Neutrophil (primary cell): ENCODE results near the gene B3GNT5.
A peak's percentile ranks its signal among the peaks of the same experiment; 100 is the strongest.

Experiments
- H3K27ac ChIP-seq: fragments of 200-600 bp; sonication (generic); 2 replicates; pipeline ENCODE4 v1.5.1; 2016; ENCODE audit warnings: mild to moderate bottlenecking, moderate library complexity
- H3K27me3 ChIP-seq: fragments of 200-600 bp; sonication (generic); 2 replicates; pipeline ENCODE4 v1.6.0; 2016; ENCODE audit warnings: mild to moderate bottlenecking
- H3K36me3 ChIP-seq: fragments of 200-600 bp; sonication (generic); 2 replicates; pipeline ENCODE4 v1.5.1; 2017
- H3K4me1 ChIP-seq, 2 experiments: fragments of 200-600 bp in 1 of 2; sonication (generic) in 1 of 2; 1 replicate in 1 of 2; 2 replicates in 1 of 2; pipeline versions ENCODE4 v1.5.1 to v1.6.1; 2013 to 2016; ENCODE audit warnings: low read depth in 1 of 2, low read length in 1 of 2, mild to moderate bottlenecking in 1 of 2, moderate library complexity in 1 of 2; ENCODE audit not compliant: control insufficient read depth in 1 of 2, insufficient read depth in 1 of 2
- H3K4me3 ChIP-seq, 2 experiments: fragments of 200-600 bp in 1 of 2; sonication (generic) in 1 of 2; 1 replicate in 1 of 2; 2 replicates in 1 of 2; pipeline ENCODE4 v1.5.1; 2013 to 2016; ENCODE audit warnings: low read depth in 1 of 2, low read length in 1 of 2, mild to moderate bottlenecking in 1 of 2, moderate library complexity in 1 of 2
- H3K9me3 ChIP-seq: fragments of 200-600 bp; sonication (generic); 2 replicates; pipeline ENCODE4 v1.5.1; 2016
- CTCF ChIP-seq: fragments of 200-600 bp; sonication (generic); IDR thresholded peaks from 2 replicates; pipeline ENCODE4 v1.5.1; 2016; ENCODE audit warnings: antibody characterized with exemption

B3GNT5 gene

DNA sequence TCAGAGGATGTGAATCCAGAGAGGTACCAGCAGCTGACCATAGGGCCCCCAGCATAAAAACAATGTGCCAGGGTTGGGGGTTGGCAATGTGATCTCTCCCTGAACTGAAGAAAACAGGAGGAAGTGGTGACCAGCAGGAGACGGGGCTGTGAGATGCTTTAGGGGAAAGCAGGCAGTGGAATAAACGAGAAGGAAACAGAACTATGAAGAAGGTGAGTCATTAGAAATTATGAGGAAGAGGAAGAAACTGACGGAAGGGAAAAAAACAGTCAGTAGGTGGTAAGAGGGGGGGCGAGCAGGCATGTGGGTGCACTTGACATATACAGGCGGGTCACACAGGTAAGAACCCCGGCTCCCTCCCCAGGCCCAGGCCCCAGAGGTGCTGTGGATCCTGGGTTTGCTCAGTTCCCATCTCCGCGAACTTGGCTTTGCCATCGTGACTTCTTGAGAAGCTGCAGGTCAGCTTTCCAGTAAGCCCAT, 42.2 kb upstream of the B3GNT5 start:
- Histone ChIP-seq H3K9me3 (no peaks in the 10 kb centered on the region), H3K4me1 (peaks cover 56 to 57% of the 10 kb centered on the region in 2 experiments), H3K4me3 (peak overlapping the region; percentile 56 to 67), H3K27ac (peak overlapping the region; percentile 98), H3K27me3 (no peaks in the 10 kb centered on the region), H3K36me3 (no peaks in the 10 kb centered on the region)
- no peak for TF ChIP-seq CTCF

DNA sequence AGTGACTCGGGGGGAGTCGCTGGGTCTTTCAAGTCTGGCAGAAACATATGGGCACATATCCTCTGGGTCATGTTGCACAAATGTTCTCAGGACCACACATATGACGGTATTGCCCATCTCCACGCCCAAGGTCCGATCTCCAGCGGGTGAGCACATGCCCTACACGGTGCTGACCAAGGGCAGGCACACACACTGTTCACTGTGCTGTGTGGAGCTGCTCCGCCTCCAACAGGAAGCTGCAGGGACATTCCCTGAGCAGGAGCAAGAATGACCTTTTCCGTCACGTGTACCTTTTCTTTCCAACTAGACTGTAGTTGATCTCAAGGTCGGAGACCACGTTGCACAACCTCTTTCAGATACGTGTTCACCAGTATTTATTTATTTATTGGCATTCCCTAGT, 41.7 kb upstream of the B3GNT5 start:
- H3K27ac ChIP-seq = peak overlapping the region; percentile 98
- H3K4me1 ChIP-seq = peaks cover 54 to 55% of the 10 kb centered on the region in 2 experiments
- H3K4me3 ChIP-seq = peak overlapping the region; percentile 56 to 67
- no peaks in the 10 kb centered on the region for H3K36me3 ChIP-seq
- H3K9me3 ChIP-seq = no peaks in the 10 kb centered on the region
- no peaks in the 10 kb centered on the region for H3K27me3 ChIP-seq
- peak; percentile 54 for TF ChIP-seq CTCF

- H3K27me3 ChIP-seq = no peaks in the 10 kb centered on the region
- TF ChIP-seq CTCF = no peak
- peak overlapping the region; percentile 56 to 67 for H3K4me3 ChIP-seq
- H3K36me3 ChIP-seq = no peaks in the 10 kb centered on the region
- no peaks in the 10 kb centered on the region for H3K9me3 ChIP-seq
- H3K4me1 ChIP-seq = peaks cover 50% of the 10 kb centered on the region in 2 experiments
- peak overlapping the region; percentile 98 for H3K27ac ChIP-seq
These were observed 41.0 kb upstream of the B3GNT5 start for GRCh38 chr3:183212096-183212495.

DNA sequence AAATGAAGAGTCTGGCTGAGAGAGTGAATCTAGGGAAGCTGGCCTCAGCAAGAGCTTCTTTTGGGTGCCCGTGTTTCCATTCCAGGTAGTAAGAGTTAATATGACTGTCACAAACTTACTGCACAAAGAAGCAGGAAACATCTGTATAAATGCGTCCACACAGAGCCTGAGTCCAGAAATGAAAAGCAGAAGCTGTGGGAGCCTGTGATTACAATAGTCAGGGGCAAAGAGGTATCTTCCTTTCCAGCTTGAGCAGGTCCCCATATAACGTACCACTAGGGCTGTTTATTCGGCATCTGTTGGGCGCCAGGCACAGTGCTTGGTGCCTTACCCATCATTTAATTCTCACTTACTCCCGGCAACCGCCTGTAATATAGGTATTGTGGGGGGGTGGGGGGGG, 40.5 kb upstream of the B3GNT5 start:
- peak overlapping the region; percentile 56 to 67 for H3K4me3 ChIP-seq
- TF ChIP-seq CTCF = peak; percentile 59
- peaks cover 45% of the 10 kb centered on the region in 2 experiments for H3K4me1 ChIP-seq

GRCh38 chr3:183213415-183214276, 39.4 kb upstream of the B3GNT5 start:
- peaks cover 43 to 45% of the 10 kb centered on the region in 2 experiments for H3K4me1 ChIP-seq
- H3K27ac ChIP-seq = peak overlapping the region; percentile 98
- no peaks in the 10 kb centered on the region for H3K27me3 ChIP-seq
- no peaks in the 10 kb centered on the region for H3K9me3 ChIP-seq
- H3K4me3 ChIP-seq = no peak overlapping the region
- no peak for TF ChIP-seq CTCF
- no peaks in the 10 kb centered on the region for H3K36me3 ChIP-seq

More for the DNA sequence above, 40.5 kb upstream of the B3GNT5 start:
- H3K9me3 ChIP-seq = no peaks in the 10 kb centered on the region
- peak overlapping the region; percentile 98 for H3K27ac ChIP-seq
- no peaks in the 10 kb centered on the region for H3K27me3 ChIP-seq
- H3K36me3 ChIP-seq = no peaks in the 10 kb centered on the region
